GM03348 (cell line): ENCODE data around the gene SPRR5.
A peak's percentile ranks its signal among the peaks of the same experiment; 100 is the strongest.

Experiments
- DNase-seq: peaks from one replicate; pipeline ENCODE4 v3.0.0; 2012; ENCODE audit warnings: low spot score

The SPRR5 gene

GRCh38 chr1:152946651-152947256, at the start of gene SPRR5:
TSS of gene SPRR5 (plus strand) at chr1:152947206. CDS start at chr1:152948555, 1,349 bp downstream.
- DNase-seq, result no peak

- no peak for DNase-seq
Measured at GRCh38 chr1:152899027-152899426, 48.0 kb upstream of the SPRR5 start.

GRCh38 chr1:152899883-152900282, 47.1 kb upstream of the SPRR5 start:
- DNase-seq, result no peak

GRCh38 chr1:152901631-152902030, 45.4 kb upstream of the SPRR5 start:
- DNase-seq, result no peak

- DNase-seq, result no peak
Measured at GRCh38 chr1:152902636-152903035, 44.4 kb upstream of the SPRR5 start.

GRCh38 chr1:152904688-152905440, 42.1 kb upstream of the SPRR5 start:
- DNase-seq, result no peak

GRCh38 chr1:152906023-152906565, 40.9 kb upstream of the SPRR5 start:
- DNase-seq, result peak; percentile 72

- DNase-seq, result no peak
Measured at GRCh38 chr1:152907686-152908601, 39.1 kb upstream of the SPRR5 start, which contains the start of gene IVL. TSS of gene IVL (plus strand) at chr1:152908546. CDS start at chr1:152909798, 1,252 bp downstream.

GRCh38 chr1:152909206-152909605, 37.8 kb upstream of the SPRR5 start:
- DNase-seq, result no peak

- DNase-seq, result no peak
Measured at GRCh38 chr1:152912471-152912870, 34.5 kb upstream of the SPRR5 start.

- DNase-seq, result no peak
Measured at GRCh38 chr1:152912900-152913299, 34.1 kb upstream of the SPRR5 start.

GRCh38 chr1:152917794-152918193, 29.2 kb upstream of the SPRR5 start:
- DNase-seq, result no peak

- no peak for DNase-seq
Measured at GRCh38 chr1:152919071-152919470, 27.9 kb upstream of the SPRR5 start.

- no peak for DNase-seq
Measured at GRCh38 chr1:152924191-152924590, 22.8 kb upstream of the SPRR5 start.

GRCh38 chr1:152926091-152926490, 20.9 kb upstream of the SPRR5 start:
- DNase-seq, result peak; percentile 79

GRCh38 chr1:152928671-152929070, 18.3 kb upstream of the SPRR5 start:
- no peak for DNase-seq

GRCh38 chr1:152932170-152932811, 14.7 kb upstream of the SPRR5 start:
- DNase-seq, result no peak

- DNase-seq, result no peak
Measured at GRCh38 chr1:152933196-152933595, 13.8 kb upstream of the SPRR5 start.

- no peak for DNase-seq
Measured at GRCh38 chr1:152940614-152941013, 6.4 kb upstream of the SPRR5 start.

GRCh38 chr1:152941037-152941711, 5.8 kb upstream of the SPRR5 start:
- no peak for DNase-seq

- no peak for DNase-seq
Measured at GRCh38 chr1:152942161-152942560, 4.8 kb upstream of the SPRR5 start.
